KOPT-K1 (cell line): ENCODE results near the gene ARHGAP15.

Experiments
- H3K27ac ChIP-seq: fragments of 200-600 bp; sonication (generic); 2 replicates; pipeline ENCODE4 v1.5.1; 2016; ENCODE audit warnings: antibody characterized with exemption, mild to moderate bottlenecking, low read depth, low read length; ENCODE audit not compliant: poor library complexity, severe bottlenecking
- H3K36me3 ChIP-seq: fragments of 200-600 bp; sonication (generic); 2 replicates; pipeline ENCODE4 v1.5.1; 2017; ENCODE audit warnings: antibody characterized with exemption, mild to moderate bottlenecking, low read length, moderate library complexity; ENCODE audit not compliant: insufficient read depth
- H3K9me3 ChIP-seq: fragments of 200-600 bp; sonication (generic); 2 replicates; pipeline ENCODE4 v1.5.1; 2017; ENCODE audit warnings: antibody characterized with exemption, low read length, mild to moderate bottlenecking; ENCODE audit not compliant: insufficient read depth, poor library complexity, severe bottlenecking

Gene ARHGAP15

GRCh38 chr2:143787674-143788073 lies 658.5 kb downstream of the ARHGAP15 start:
- H3K27ac ChIP-seq: no peak overlapping the region
- no peaks in the 10 kb centered on the region for H3K36me3 ChIP-seq
- no peaks in the 10 kb centered on the region for H3K9me3 ChIP-seq

GRCh38 chr2:143792602-143793001 lies 663.4 kb downstream of the ARHGAP15 start:
- Histone ChIP-seq H3K9me3 (no peaks in the 10 kb centered on the region), H3K36me3 (no peaks in the 10 kb centered on the region), H3K27ac (no peak overlapping the region)

GRCh38 chr2:143793381-143793780 lies 664.2 kb downstream of the ARHGAP15 start:
- no peaks in the 10 kb centered on the region for H3K36me3 ChIP-seq
- no peaks in the 10 kb centered on the region for H3K9me3 ChIP-seq
- no peak overlapping the region for H3K27ac ChIP-seq

GRCh38 chr2:143796051-143796450 lies 666.8 kb downstream of the ARHGAP15 start:
- H3K36me3 ChIP-seq: no peaks in the 10 kb centered on the region
- no peak overlapping the region for H3K27ac ChIP-seq
- no peaks in the 10 kb centered on the region for H3K9me3 ChIP-seq

DNA sequence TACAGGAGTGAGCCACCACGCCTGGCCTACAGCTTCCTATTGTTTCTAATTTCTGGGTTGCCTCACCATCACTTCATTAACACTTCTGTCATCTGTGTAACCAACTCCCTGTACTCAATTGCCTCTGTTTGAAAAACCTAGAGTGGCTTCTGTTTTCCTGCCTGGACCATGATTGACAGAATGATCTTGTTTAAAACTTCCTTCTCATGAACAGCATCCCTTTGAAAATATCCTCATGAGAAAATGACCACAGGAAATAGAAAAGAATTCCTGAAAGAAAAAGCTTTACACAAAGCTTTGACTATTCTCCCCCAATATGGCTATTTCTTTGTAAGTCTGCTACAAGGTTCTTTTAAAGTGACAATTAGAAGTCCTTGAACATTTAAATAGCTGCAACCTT lies 672.3 kb downstream of the ARHGAP15 start:
- Histone ChIP-seq H3K27ac (no peak overlapping the region), H3K36me3 (no peaks in the 10 kb centered on the region), H3K9me3 (no peaks in the 10 kb centered on the region)

DNA sequence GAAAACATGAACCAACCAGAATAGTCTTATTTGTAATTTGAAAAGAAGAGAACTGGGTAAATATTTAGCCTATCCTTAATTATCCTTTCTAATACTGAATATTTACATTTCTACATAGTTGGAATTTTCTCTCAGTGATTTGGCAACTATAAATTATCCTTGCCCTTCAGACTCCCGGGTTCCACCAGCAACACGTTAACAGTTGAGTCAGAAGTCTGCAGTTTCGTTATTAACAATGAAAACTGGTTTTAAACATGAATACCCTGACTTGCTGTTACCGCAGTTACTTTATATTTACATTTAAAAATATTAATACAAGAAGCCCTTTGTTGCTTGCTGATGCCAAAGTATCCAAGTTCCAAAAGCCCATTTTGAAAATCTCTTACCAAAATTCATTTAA lies 673.0 kb downstream of the ARHGAP15 start:
- H3K27ac ChIP-seq: no peak overlapping the region
- H3K36me3 ChIP-seq: no peaks in the 10 kb centered on the region
- H3K9me3 ChIP-seq: no peaks in the 10 kb centered on the region

DNA sequence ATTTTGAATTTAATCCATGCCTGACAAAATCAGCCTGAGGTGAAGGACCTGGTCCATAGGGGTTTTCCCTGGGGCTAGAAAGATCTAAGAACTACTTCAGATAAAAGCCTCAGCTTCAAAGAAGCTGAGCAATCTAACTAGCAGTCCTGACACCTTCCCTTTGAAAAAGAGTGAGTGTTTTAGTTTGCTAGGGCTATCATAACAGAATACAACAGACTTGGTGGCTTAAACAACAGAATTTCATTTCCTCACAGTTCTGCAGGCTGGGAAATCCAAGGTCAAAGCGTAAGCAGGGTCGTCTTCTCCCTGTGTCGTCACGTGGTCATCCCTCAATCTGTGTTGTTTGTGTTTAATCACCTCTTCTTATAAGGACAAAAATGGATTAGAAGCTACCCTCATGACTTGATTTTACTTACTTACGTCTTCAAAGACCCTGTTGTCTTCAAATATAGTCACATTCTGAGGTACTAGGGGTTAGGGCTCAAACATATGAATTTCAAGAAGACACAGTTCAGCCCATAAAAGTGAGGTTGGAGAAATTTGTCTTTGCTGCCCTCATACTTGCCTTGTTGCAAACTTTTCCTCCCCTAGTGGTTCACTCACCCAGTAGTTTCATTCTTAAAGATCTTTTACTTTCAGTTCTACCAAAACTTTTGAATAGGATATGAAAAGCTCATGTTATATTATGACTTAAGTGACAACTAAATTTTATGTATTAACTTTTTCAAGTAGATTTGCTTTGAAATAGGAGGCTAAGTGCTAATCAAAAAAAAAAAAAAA lies 673.8 kb downstream of the ARHGAP15 start:
- Histone ChIP-seq H3K36me3 (no peaks in the 10 kb centered on the region), H3K27ac (no peak overlapping the region), H3K9me3 (no peaks in the 10 kb centered on the region)

GRCh38 chr2:143803936-143804335 lies 674.7 kb downstream of the ARHGAP15 start:
- Histone ChIP-seq H3K9me3 (no peaks in the 10 kb centered on the region), H3K27ac (no peak overlapping the region), H3K36me3 (no peaks in the 10 kb centered on the region)

DNA sequence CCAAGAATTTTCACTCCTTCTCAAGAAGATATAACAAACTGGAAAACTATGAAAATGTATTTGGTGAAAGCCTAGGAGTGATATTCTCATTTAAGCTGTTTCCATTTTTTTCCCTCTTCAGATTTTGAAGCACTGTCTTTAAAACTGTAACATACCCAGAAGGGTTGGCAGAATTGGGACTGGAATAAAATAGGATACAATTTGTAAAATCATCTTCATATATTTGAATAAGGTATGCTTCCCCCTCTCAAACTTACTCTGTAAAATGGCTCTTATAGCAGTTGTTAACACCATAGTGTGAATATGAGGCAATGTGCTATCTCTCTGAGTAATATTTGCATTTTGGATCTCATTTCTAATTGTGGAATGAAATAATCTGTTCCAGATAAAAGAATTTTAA lies 676.4 kb downstream of the ARHGAP15 start:
- H3K9me3 ChIP-seq: no peaks in the 10 kb centered on the region
- H3K27ac ChIP-seq: no peak overlapping the region
- no peaks in the 10 kb centered on the region for H3K36me3 ChIP-seq

- H3K27ac ChIP-seq: no peak overlapping the region
- no peaks in the 10 kb centered on the region for H3K9me3 ChIP-seq
- H3K36me3 ChIP-seq: no peaks in the 10 kb centered on the region
Observed at GRCh38 chr2:143807192-143807591, 678.0 kb downstream of the ARHGAP15 start.

DNA sequence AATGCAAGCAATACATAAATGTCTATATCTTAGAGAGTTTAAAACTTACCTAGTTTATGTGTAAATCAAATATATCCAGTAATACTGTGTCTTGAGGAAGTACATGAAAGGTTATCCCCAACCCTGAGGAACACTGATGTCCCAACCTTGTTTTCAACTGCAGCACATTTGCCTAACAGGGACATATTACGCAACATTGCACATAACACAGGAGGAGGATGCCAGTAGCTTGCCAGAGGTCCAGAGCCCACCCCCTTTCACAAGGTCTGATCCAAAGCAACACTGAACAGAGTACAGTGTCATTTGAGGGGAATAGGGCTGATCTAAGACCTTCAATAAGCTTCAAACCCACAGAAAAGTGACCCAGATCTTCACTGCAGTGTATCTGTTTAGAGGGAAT lies 678.5 kb downstream of the ARHGAP15 start:
- no peaks in the 10 kb centered on the region for H3K9me3 ChIP-seq
- H3K27ac ChIP-seq: no peak overlapping the region
- H3K36me3 ChIP-seq: no peaks in the 10 kb centered on the region

- Histone ChIP-seq H3K27ac (no peak overlapping the region), H3K36me3 (no peaks in the 10 kb centered on the region), H3K9me3 (no peaks in the 10 kb centered on the region)
Observed at GRCh38 chr2:143808166-143808565, 678.9 kb downstream of the ARHGAP15 start.

DNA sequence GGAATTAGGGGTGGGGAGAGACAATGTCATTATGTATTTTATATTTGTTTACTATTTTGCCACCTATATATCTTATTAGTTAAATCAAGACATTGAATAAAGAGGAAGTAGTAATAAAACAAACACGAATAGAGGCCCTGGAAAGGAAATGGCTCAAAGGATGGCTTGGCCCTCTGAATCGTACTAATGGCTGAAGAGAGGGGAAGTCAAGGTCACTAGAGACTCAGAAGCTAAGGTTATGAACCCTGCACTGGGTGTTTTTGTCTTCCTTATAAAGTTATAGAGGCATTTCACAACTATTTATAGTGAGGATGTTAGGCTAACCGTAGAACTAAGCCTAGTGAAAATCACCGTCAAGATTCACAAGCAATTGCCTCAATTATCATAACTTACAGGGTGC lies 685.9 kb downstream of the ARHGAP15 start:
- H3K27ac ChIP-seq: no peak overlapping the region
- no peaks in the 10 kb centered on the region for H3K9me3 ChIP-seq
- no peaks in the 10 kb centered on the region for H3K36me3 ChIP-seq

DNA sequence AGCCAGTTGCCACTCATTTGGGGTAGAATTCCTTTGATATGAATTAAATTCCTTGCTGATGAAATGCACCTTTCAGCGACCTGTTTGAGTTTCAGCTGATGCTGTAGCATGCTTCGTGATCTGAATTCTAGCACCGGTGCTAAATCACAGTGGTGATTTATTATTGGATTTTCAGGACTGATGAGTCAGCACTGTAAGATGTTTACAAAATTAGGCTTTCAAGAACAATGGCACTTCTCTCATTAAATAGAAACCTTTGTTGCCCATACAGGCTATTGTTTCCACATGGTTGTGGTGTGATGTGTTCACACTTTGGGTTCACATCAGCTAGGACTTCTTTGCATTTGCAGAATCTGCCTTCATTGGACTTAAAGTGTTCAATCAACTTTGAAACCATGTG lies 687.7 kb downstream of the ARHGAP15 start:
- no peak overlapping the region for H3K27ac ChIP-seq
- no peaks in the 10 kb centered on the region for H3K9me3 ChIP-seq
- H3K36me3 ChIP-seq: no peaks in the 10 kb centered on the region
